HG03103 (cell line): ENCODE data around the gene CFLAR.
A peak's percentile ranks its signal among the peaks of the same experiment; 100 is the strongest.
"Not testable (repeated sequence)": the region's sequence is repeated elsewhere in the genome, so short reads cannot be mapped to it uniquely, and the experiment has no call there.

Experiments
- ATAC-seq: cut with Tn5 transposase; IDR thresholded peaks from one replicate; pipeline ENCODE4 v1.9.1; 2021; ENCODE audit warnings: low read depth; ENCODE audit not compliant: unreplicated experiment

CFLAR gene

GRCh38 chr2:201118121-201118960 lies 2.4 kb downstream of the CFLAR start:
- ATAC-seq: peak; percentile 34

- no peak for ATAC-seq
Observed at GRCh38 chr2:201118961-201119854, 3.2 kb downstream of the CFLAR start.

GRCh38 chr2:201122276-201122675 lies 6.3 kb downstream of the CFLAR start:
- ATAC-seq: no peak

- no peak for ATAC-seq
Observed at GRCh38 chr2:201126308-201127151, 10.6 kb downstream of the CFLAR start.

GRCh38 chr2:201127152-201127511 lies 11.2 kb downstream of the CFLAR start:
- no peak for ATAC-seq

- no peak for ATAC-seq
Observed at GRCh38 chr2:201127570-201127969, 11.6 kb downstream of the CFLAR start.

- ATAC-seq: no peak
Observed at GRCh38 chr2:201128033-201128432, 12.1 kb downstream of the CFLAR start.

GRCh38 chr2:201128933-201129505 lies 13.1 kb downstream of the CFLAR start:
- ATAC-seq: no peak

- no peak for ATAC-seq
Observed at GRCh38 chr2:201130524-201131186, 14.7 kb downstream of the CFLAR start.

- ATAC-seq: no peak
Observed at GRCh38 chr2:201132518-201132917, 16.6 kb downstream of the CFLAR start.

GRCh38 chr2:201135386-201135785 lies 19.4 kb downstream of the CFLAR start:
- no peak for ATAC-seq

GRCh38 chr2:201136889-201137321 lies 20.9 kb downstream of the CFLAR start:
- no peak for ATAC-seq

- no peak for ATAC-seq
Observed at GRCh38 chr2:201137505-201138400, 21.8 kb downstream of the CFLAR start.

GRCh38 chr2:201138401-201138970 lies 22.5 kb downstream of the CFLAR start:
- no peak for ATAC-seq

- not testable (repeated sequence) for ATAC-seq
Observed at GRCh38 chr2:201138986-201139781, 23.2 kb downstream of the CFLAR start.

GRCh38 chr2:201139836-201140604 lies 24.1 kb downstream of the CFLAR start:
- ATAC-seq: no peak
